GM21529 (cell line): ENCODE results near the gene DNAH10.

Experiments
- ATAC-seq: cut with Tn5 transposase; IDR thresholded peaks from one replicate; pipeline ENCODE4 v1.9.1; 2021; ENCODE audit not compliant: unreplicated experiment

DNAH10 gene

GRCh38 chr12:123928274-123928865 lies 166.3 kb downstream of the DNAH10 start:
- ATAC-seq = no peak

DNA sequence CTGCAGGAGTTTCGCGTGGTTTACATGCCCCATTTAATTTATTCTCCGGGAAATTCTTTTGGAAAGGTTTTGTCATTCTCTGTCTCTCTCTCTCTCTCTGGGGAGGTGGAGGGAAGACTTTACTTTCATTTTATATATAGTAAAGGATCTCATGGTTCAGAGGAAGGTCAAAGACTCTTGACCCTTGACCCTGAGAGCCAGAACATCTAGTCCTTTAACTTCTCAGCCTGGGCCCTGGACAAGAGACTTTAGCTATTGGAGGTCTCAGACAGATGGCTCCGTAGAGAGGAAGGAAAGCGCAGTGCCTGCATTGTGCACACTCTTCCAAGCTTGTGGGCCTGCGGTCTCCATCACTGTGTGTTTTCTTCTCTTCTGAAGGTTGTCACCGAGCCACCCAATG lies 166.8 kb downstream of the DNAH10 start:
- no peak for ATAC-seq

DNA sequence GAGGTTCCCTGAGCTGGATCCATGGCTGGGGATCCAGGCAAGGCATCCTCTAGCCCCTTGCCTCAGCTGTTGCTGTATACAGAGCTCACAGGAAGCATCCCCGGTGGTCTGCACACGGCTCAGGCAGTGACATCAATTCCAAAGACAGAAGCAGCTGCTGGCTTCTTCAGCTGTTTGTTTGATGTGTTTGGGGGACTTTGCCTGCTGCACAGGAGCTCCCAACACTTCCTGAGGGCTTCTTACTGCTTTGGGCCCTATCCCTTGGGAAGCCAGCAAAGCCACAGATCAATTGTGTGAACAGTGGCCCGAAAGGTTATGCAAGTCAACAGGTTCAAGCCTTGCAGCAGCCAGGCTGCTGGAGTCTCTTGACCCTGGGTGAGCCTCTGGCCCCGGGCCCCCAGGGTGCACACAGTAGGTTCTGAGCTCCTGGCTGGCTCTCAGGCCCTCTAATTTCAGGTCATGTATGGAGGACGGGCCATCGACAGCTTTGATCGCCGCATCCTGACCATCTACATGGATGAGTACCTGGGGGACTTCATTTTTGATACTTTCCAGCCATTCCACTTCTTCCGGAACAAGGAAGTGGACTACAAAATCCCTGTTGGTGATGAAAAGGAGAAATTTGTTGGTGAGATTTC lies 168.0 kb downstream of the DNAH10 start:
- no peak for ATAC-seq

DNA sequence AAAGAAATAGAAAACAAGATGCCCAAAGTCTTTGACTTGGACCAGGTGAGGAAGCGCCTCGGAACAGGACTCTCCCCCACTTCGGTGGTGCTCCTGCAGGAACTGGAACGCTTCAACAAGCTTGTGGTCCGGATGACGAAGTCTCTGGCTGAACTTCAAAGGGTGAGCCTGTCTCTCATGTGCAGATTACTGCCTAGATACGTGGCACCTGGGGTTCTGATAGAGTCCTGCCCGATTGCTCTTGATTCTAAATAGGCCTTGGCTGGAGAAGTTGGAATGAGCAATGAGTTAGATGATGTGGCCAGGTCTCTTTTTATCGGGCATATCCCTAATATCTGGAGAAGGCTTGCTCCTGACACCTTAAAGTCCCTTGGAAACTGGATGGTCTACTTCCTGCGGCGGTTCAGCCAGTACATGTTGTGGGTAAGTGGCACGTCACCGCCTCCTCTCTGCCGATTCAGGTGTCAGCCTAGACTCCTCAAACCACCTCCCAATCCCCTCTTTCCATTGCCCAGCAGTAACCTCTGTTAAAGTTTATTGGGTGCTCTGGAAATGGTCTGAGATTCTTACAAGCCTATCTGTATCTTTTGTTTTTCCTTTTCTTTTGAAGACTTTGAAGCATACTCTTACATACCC lies 169.7 kb downstream of the DNAH10 start:
- ATAC-seq = no peak

- no peak for ATAC-seq
These were observed 171.1 kb downstream of the DNAH10 start for GRCh38 chr12:123933214-123933613.

DNA sequence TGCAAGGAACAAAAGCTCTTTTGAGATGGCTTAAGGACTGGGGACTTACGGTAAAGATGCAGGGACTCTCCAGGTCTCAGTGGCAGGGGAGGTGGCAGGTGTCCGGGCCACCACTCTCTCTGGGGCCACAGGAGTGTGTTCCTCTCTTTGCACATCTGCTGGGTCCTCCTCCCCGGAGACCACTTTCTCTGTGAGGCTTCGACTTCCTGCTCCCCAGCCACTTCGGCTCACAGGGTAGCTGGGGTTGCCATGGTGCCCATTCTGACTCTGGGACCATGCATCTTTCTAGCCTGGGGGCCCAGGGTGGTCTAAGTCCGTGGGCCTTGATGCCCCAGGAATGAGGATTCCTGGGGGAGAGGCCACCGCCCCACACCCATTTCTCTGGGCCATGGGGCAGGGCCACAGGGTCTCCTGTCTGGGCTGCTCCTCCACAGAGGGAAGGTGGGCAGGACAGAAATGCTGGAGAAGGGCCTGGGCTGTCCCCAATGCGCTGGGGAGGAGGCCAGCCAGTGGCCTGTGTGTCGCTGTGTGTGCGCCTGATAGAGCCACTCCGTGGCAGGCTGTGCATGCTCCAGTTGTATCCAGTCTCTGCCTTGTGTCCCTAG lies 172.0 kb downstream of the DNAH10 start:
- no peak for ATAC-seq

DNA sequence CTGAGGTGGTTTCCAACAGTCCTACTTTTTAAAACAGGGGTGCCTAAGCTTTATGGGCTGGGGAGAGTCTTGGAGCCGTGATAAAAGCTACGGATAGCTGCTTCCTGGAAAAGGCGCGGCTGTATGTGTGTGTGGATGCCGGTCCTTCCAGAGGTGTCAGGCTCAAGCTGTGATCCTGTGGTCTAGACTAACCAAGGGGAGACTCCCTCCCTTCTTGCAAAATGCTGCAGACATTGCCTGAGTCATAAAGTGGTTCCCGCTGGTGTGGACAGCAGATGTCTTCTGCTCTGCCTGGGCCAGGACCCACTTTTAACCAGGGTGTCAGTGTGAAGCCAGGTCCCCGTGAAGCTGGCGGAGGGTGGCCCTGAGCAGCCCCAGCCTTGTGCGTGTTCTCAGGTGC lies 172.7 kb downstream of the DNAH10 start:
- no peak for ATAC-seq

GRCh38 chr12:123935956-123936355 lies 173.9 kb downstream of the DNAH10 start:
- ATAC-seq = no peak

DNA sequence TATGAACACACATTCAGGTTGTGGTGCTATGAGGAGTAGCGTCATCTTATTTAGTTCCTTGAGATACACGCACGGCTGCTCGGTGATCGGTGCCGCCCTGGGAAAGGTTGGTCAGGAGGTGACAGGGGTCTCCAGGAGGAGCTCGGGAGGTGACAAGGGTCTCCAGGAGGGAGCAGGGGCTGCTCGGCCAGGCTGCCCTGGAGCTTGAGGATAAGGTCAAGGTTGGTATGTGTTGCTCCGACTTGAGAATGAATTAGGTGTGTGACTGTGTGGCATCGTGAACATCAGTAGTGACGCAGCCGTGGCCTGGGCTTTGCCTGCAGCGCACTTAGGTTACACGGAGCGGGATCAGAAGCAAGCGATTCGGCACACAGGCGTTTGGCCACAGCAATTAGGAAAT lies 174.4 kb downstream of the DNAH10 start:
- no peak for ATAC-seq

DNA sequence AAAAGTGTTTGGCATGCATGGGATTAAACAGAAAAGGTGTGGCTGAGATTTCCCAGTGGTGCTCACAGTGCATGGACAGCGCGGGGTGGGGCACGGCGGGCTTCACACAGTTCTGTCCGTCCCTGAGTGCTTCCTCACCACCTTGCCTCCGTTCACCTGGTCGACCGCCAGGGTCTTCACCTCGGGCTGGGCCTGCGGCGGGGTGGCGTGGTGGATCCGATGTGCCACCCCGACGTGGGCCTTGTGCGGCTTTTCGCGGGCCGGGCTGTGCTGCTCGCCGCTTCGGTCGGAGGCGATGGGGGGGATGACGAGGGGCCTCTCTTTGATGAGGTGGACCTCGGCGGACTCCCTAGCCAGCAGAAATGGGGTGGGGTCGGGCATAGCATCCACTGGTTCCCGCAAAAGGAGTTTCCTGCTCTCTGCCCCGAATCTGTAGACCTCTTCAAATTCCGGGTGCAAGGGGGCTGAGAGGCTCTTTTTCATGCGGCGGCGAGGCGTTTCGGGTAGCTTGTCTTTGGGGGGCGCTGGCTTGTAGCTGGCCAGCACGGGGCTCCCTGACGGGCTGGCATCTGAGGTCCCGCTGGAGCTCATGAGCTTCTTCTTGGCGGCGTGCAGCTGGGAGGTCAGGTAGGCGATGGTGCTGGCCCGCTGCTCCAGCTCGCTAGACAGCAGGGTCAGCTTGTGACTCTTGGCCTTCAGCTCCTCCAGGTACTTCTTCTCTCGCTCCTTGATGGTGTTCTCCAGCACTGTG lies 175.0 kb downstream of the DNAH10 start:
- ATAC-seq = no peak

DNA sequence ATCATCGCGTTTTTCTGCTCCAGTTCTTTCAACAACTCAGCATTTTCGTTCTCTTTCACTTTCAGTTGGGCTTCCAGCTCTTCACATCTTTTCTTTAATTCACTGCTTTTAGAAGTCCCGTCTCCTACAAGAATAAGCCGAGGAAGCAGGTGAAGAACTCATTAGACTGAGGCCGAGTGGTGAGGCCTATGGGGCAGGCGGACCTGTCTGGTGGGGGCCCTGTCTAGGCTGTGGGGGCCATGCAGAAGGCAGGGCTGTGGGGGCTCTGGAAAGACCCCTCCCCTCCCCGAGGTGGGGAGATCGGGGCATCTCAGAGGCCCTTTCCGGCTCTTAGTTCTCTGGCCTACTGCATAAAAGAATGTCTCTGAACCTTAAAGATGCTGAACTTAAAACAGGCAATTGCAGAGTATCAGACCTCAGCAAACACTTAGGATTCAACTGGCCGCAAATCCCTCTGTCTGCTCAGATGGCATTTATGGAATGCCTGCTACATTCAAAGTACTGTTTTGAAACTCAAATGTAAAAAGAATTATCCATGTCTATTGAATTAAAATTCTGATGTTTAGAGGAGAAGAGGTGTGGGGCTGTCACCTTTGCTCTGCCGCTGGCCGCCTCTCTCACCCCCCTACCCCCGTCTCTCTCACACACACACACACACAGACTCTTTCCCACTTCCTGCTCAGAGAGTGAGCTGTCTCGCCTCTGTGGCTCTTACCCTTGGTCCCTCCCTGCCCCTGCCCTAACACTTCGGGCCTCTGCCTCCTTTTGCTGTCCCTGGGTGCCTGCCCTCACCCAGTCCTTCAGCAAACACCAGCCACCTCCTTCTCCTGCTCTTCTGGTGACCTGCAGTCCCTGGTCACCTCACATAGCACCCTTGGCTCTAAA lies 175.8 kb downstream of the DNAH10 start:
- no peak for ATAC-seq

- no peak for ATAC-seq
These were observed 176.8 kb downstream of the DNAH10 start for GRCh38 chr12:123938679-123939480.

- ATAC-seq = no peak
These were observed 177.9 kb downstream of the DNAH10 start for GRCh38 chr12:123939716-123940626.

- no peak for ATAC-seq
These were observed 178.5 kb downstream of the DNAH10 start for GRCh38 chr12:123940627-123940966.

DNA sequence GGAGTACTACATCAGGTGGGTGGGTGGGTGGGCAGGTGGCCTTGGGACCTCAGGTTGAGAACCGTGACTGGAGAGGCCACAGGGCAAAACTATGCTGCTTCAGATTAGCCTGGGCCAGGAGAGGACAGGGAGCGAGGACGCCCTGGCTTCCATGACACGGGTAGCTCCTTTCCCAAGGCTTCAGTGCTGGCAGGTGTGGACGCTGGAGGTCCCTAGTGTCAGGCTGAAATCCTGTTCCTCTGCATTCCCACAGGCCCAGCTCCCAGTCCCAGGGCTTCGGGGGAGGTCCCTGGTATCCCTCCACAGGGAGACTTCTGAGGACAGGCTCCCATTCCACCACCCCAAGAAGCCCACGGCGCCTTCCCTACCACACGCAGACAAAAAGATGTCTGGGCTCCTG lies 178.9 kb downstream of the DNAH10 start:
- no peak for ATAC-seq

DNA sequence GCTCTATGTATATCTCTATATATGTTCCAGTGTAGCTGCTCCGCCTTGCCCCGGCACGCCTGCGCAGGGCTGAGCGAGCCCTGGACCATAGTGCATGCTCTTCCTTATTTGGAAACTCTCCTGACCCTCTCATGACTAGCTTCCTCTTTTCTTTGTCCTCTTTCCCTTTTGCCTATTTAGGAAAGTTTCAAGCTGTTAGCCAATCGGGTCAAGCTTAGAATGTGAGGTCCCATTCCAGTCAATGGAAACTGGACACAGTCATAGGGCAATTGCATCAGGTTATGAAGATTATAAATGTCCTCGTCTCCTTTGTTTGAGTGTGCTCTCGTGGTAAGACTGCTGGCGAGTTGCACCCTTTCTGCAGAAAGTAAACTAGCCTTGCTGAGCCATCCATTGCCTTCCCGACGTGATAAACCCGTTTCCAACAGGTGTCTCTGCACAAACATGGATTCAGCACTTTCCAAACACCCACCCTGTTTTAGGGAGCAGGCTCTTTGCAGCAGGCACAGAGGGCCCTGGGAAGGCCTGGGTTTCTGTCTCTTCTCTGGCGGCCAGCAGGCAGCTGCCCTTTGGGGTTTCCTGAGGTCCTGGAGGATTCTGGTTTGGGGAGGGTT lies 179.6 kb downstream of the DNAH10 start:
- no peak for ATAC-seq

- no peak for ATAC-seq
These were observed 180.1 kb downstream of the DNAH10 start for GRCh38 chr12:123942238-123942653.

DNA sequence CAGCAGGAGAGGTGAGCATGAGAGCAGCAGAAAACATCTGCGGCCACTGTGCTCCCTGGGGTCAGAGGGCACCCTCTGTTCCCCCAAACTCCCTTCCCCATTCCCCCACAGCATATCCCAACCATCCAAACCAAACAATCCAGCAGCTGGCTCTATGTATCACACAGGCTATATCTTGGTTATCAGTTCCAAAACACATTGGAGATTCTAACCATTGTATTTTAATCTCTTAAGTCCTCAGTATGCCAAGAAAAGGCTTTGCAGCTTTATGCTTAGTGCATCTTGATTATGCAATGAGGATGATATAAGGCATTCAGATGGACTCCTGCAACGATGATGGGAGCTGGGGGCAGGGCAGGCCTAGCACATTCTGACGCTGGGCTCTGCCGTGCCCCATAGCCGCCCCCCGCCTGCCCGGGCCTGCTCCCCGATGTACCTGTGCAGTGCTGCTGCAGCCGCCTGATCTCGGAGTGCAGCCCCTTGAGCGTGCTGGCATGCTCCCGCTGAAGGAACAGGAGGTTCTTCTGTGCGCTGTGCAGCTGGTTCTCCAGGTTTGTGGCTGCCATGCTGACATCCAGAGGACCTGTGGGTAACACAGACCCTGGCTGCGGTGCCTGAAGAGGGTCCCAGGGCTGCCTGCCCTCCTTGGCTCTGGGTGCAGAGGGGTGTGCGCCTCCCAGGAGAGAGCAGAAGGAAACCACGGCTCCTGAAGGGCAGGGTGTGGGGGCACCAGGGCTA lies 181.0 kb downstream of the DNAH10 start:
- ATAC-seq = no peak
